OCI-LY7 (cell line): Measurements from ENCODE around the gene CNIH1. TPM values are rescaled to one million over a fixed set of nuclear protein-coding genes. Genes with fewer than 3 reads are reported as not detected.

Experiments used
- BruUV-seq: library from RNA; stranded (reverse); fragments of 400-500 nt; replicated peaks from 2 replicates; lab custom pipeline; 2021; lab: Mats Ljungman, UMichigan
- CTCF ChIA-PET: fragments of 300-600 bp; sonication (Branson Sonifier 250); formaldehyde crosslinking; loops from one replicate; lab custom pipeline; 2022; ENCODE audit warnings: antibody characterized with exemption; ENCODE audit not compliant: unreplicated experiment; lab: Charles Lee
- POLR2A ChIA-PET: fragments of 300-600 bp; sonication (Branson Sonifier 250); formaldehyde crosslinking; loops from one replicate; lab custom pipeline; 2022; ENCODE audit warnings: antibody characterized with exemption; lab: Charles Lee
- DNase-seq: peaks from one replicate; pipeline ENCODE4 v3.0.0-alpha.2; 2015; ENCODE audit warnings: low spot score
- H2AFZ ChIP-seq: fragments of 200-600 bp; sonication (generic), shearing (Covaris generic); 2 replicates; pipeline ENCODE4 v1.6.1; 2014; ENCODE audit warnings: mild to moderate bottlenecking, antibody characterized with exemption, low read length, moderate library complexity
- H3K27ac ChIP-seq: fragments of 200-600 bp; sonication (generic); 2 replicates; pipeline ENCODE4 v1.5.1; 2014; ENCODE audit warnings: mixed run types, low read depth, mild to moderate bottlenecking, moderate library complexity, low read length, inconsistent platforms; ENCODE audit not compliant: poor library complexity, severe bottlenecking
- H3K36me3 ChIP-seq: fragments of 200-600 bp; sonication (generic); 2 replicates; pipeline ENCODE4 v1.6.1; 2014; ENCODE audit warnings: mild to moderate bottlenecking, antibody characterized with exemption, low read length, moderate library complexity, mixed read lengths; ENCODE audit not compliant: insufficient read depth
- H3K4me1 ChIP-seq: fragments of 200-600 bp; sonication (generic); 2 replicates; pipeline ENCODE4 v1.5.1; 2014; ENCODE audit warnings: mild to moderate bottlenecking, low read length; ENCODE audit not compliant: insufficient read depth, poor library complexity, severe bottlenecking
- H3K4me2 ChIP-seq: fragments of 200-600 bp; sonication (generic); 2 replicates; pipeline ENCODE4 v1.6.1; 2014; ENCODE audit warnings: mild to moderate bottlenecking, low read length
- H3K4me3 ChIP-seq: fragments of 200-600 bp; sonication (generic); 2 replicates; pipeline ENCODE4 v1.5.1; 2014; ENCODE audit warnings: mild to moderate bottlenecking, low read depth, low read length; ENCODE audit not compliant: poor library complexity, severe bottlenecking
- H3K79me2 ChIP-seq: fragments of 200-600 bp; sonication (generic); 2 replicates; pipeline ENCODE4 v1.6.1; 2016; ENCODE audit warnings: low read depth, mild to moderate bottlenecking, low read length, moderate library complexity, mixed read lengths; ENCODE audit not compliant: insufficient read depth
- H3K9me2 ChIP-seq: fragments of 200-600 bp; sonication (generic); 2 replicates; pipeline ENCODE4 v1.6.1; 2016; ENCODE audit warnings: mild to moderate bottlenecking, low read length, mixed read lengths; ENCODE audit not compliant: insufficient read depth
- H3K9me3 ChIP-seq: fragments of 200-600 bp; sonication (generic); 2 replicates; pipeline ENCODE4 v1.6.1; 2014; ENCODE audit warnings: mild to moderate bottlenecking, mixed run types, low read length, mixed read lengths
- H4K20me1 ChIP-seq: fragments of 200-600 bp; sonication (generic); 2 replicates; pipeline ENCODE4 v1.6.1; 2014; ENCODE audit warnings: mild to moderate bottlenecking, antibody characterized with exemption, low read length, moderate library complexity, mixed read lengths; ENCODE audit not compliant: insufficient read depth
- EZH2phosphoT487 ChIP-seq: fragments of 200-600 bp; sonication (generic); IDR thresholded peaks from 2 replicates; pipeline ENCODE4 v1.6.1; 2018; ENCODE audit warnings: low read depth, borderline replicate concordance, mild to moderate bottlenecking, mixed run types, antibody characterized with exemption, low read length, moderate library complexity, mixed read lengths
- intact Hi-C: fragments of 100-400 bp; cut with micrococcal nuclease; formaldehyde crosslinking; loops from one replicate; pipeline ENCODE4 v1.10.0; 2022; ENCODE audit not compliant: unreplicated experiment
- total RNA-seq, 2 experiments: library from RNA; depleted of rRNA in 1 of 2; stranded (reverse); fragments of >200 nt in 1 of 2; shearing (Covaris generic) in 1 of 2; gene quantifications; 2 replicates each; pipeline ENCODE4 v1.2.3, GENCODE V29; 2014 to 2022
- TF ChIP-seq, protein P1 (sequence below): fragments of 200-600 bp; sonication (generic); conservative IDR thresholded peaks from 2 replicates; pipeline ENCODE4 v1.5.1; 2014; ENCODE audit warnings: mild to moderate bottlenecking, antibody characterized with exemption, low read length, moderate library complexity, mixed read lengths

The CNIH1 gene
- total RNA-seq, 2 experiments from 2014 or later: 29.7 to 96.6 TPM

DNA sequence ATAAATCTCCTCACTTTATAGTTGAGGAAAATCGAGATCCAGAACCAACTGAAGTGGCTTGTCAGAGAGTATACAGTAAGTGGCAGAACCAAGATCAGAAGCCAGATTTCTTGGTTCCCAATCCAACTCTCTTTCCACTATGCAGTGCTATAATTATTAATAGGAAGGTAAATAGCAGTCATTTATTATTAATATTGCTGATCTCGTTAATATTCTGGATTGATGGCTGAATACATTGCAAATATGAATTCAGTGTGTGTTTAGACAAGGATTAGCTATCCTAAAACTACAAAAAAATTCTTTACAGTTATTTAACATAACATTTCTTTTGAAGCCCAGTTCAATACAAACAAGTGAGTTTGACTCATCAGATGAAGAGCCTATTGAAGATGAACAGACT is 41.6 kb downstream of the CNIH1 start:
- TSS peak; percentile 17 for BruUV-seq

DNA sequence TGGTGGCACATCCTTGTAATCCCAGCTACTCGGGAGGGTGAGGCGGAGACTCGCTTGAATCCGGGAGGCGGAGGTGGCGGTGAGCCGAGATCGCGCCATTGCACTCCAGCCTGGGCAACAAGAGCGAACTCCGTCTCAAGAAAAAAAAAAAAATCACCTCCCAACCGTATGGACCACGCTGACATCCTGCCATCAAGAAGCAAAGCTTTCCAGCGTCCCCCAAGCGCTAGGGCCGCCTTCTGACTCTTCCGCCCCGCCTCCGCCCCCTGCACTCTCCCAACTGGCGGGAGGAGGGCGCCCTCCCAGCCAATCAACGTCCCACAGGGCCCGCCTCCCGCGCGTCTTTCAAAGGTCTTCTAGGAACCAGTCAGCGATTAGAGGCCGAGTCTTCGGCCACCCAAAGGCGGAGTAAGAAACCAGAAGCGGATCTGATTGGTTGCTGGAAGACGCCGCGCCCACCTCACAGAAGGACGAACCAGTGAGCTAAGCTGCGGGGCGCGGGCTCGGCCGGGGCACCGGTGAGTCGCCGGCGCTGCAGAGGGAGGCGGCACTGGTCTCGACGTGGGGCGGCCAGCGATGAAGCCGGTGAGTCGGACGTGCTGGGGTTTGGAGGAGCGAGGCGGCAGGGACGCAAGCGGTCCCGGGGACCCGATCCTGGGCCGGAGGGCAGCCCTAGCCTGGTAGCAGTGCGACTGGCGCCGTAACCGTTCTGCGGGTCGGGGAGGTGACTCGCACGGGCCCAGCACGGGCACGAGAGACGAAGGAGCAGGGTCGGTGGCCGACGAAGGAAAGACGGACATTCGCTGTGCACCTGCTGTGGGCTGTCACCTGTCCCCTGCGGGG is 44.5 kb downstream of the CNIH1 start, which contains the start of gene CDKN3:
TSS of gene CDKN3 (plus strand) at position 515 of the 843 bp plus-strand sequence. CDS start at position 577, 62 bp downstream.
- DNase-seq: peak; percentile 99
- POLR2A ChIA-PET: interaction anchor here (0.6 to 2.5 kb wide), 20 partner anchors 14 to 981 kb away, joined by 3 to 11 read pairs (median 4); partner anchors contain the start of gene CGRRF1
- CTCF ChIA-PET: interaction anchor here (0.6 kb wide), 1 partner anchor 85 kb away, joined by 3 read pairs; no protein-coding TSS in a partner anchor
- Histone ChIP-seq H3K36me3 (peaks cover 28% of the 10 kb centered on the region), H3K4me1 (peaks cover 31% of the 10 kb centered on the region), H3K79me2 (peaks cover 48% of the 10 kb centered on the region), H3K4me2 (peak within 1 kb of the TSS; percentile 100), H3K9me3 (no peaks in the 10 kb centered on the region), H3K27ac (peak within 1 kb of the TSS; percentile 66), H3K4me3 (peak within 1 kb of the TSS; percentile 96), H3K9me2 (no peaks in the 10 kb centered on the region), H4K20me1 (peaks cover 4% of the 10 kb centered on the region; the same call in 1 of the 2 replicates), H2AFZ (peak within 1 kb of the TSS; percentile 95)
- BruUV-seq: no TSS peak
- TF ChIP-seq, protein P1, sequence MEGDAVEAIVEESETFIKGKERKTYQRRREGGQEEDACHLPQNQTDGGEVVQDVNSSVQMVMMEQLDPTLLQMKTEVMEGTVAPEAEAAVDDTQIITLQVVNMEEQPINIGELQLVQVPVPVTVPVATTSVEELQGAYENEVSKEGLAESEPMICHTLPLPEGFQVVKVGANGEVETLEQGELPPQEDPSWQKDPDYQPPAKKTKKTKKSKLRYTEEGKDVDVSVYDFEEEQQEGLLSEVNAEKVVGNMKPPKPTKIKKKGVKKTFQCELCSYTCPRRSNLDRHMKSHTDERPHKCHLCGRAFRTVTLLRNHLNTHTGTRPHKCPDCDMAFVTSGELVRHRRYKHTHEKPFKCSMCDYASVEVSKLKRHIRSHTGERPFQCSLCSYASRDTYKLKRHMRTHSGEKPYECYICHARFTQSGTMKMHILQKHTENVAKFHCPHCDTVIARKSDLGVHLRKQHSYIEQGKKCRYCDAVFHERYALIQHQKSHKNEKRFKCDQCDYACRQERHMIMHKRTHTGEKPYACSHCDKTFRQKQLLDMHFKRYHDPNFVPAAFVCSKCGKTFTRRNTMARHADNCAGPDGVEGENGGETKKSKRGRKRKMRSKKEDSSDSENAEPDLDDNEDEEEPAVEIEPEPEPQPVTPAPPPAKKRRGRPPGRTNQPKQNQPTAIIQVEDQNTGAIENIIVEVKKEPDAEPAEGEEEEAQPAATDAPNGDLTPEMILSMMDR: peak; percentile 58
- no peak for TF ChIP-seq EZH2phosphoT487
- intact Hi-C loops: loop anchor here (2.0 to 10.0 kb wide), 4 partner anchors 44 to 1244 kb away; partner anchors contain the start of genes CNIH1, DDHD1 and GMFB

More for the DNA sequence above, 41.6 kb downstream of the CNIH1 start:
- Histone ChIP-seq H4K20me1 (peaks cover 4% of the 10 kb centered on the region; the same call in 1 of the 2 replicates), H3K27ac (no peak overlapping the region), H3K9me2 (no peaks in the 10 kb centered on the region), H3K9me3 (peaks cover 6% of the 10 kb centered on the region; the same call in 1 of the 2 replicates), H3K4me3 (peak overlapping the region; percentile 96), H3K4me2 (peak overlapping the region; percentile 100), H3K36me3 (peaks cover 53% of the 10 kb centered on the region), H3K4me1 (peaks cover 31% of the 10 kb centered on the region), H2AFZ (no peak overlapping the region), H3K79me2 (peaks cover 58% of the 10 kb centered on the region)
- ChIA-PET POLR2A (interaction anchor here (0.6 kb wide), 3 partner anchors 11 to 492 kb away, joined by 3 to 8 read pairs (median 5); no protein-coding TSS in a partner anchor), CTCF (interaction anchor here (0.6 kb wide), 1 partner anchor 20 kb away, joined by 3 read pairs; no protein-coding TSS in a partner anchor)
- intact Hi-C loops: loop anchor here (5.0 to 10.0 kb wide), 2 partner anchors 785 to 1247 kb away; partner anchors contain the start of gene DDHD1
- DNase-seq: no peak
- TF ChIP-seq, protein P1: no peak
- TF ChIP-seq EZH2phosphoT487: no peak
